ENCODE results near the gene OR5AN1. TPM values are rescaled to one million over a fixed set of nuclear protein-coding genes. Genes with fewer than 3 reads are reported as not detected.

The OR5AN1 gene
- total RNA-seq, 2 experiments from 2014 or later: not detected

DNA sequence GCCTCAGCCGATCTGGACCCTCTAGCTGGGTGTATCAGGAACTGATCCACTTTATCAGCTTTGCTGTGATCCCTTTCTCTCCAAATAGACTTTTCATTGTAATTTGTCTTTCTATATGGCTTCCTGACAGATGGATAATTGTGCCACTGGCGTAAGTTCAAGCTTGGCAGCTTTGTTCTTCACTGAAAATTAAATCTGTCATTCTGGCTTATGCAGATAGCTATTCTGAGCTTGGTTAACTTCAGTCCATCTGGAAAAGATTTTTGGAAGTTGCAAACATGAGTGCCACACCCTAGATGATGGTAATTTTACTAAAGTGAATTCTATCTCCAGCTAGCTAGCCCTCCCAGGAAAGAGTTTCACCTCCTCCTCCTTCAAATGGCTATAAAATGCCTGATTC, 59.5 kb downstream of the OR5AN1 start:
- POLR2A ChIA-PET: no interaction called here
- CTCF ChIA-PET: interaction anchor here (1.8 kb wide), 1 partner anchor 246 kb away, joined by 3 read pairs; the partner anchor contains the start of gene DTX4

Other genes with a start within 250 kb of the OR5AN1 start
- 10 to 100 TPM; 71.2 to 76.9 TPM for gene FAM111A, start 216.0 kb upstream of the OR5AN1 start, total RNA-seq
- under 1 TPM; 0.08 TPM for gene DTX4, start 186.8 kb upstream of the OR5AN1 start, total RNA-seq
- not detected for gene MPEG1, start 146.0 kb upstream of the OR5AN1 start, total RNA-seq
- not detected for gene OR5A2, start 67.5 kb downstream of the OR5AN1 start, total RNA-seq
- gene OR5A1, start 77.6 kb downstream of the OR5AN1 start, total RNA-seq: not detected
- gene OR4D6, start 98.1 kb downstream of the OR5AN1 start, total RNA-seq: not detected
- not detected for gene OR4D10, start 114.4 kb downstream of the OR5AN1 start, total RNA-seq
- gene OR4D11, start 144.7 kb downstream of the OR5AN1 start, total RNA-seq: not detected
- gene OR4D9, start 152.6 kb downstream of the OR5AN1 start, total RNA-seq: not detected